ENCODE measurements around the gene GSTO2.

The GSTO2 gene

GRCh38 chr10:104277785-104278184, 8.8 kb downstream of the GSTO2 start:
- no peak for DNase-seq (ENCODE audit: low spot score)
- no peak for TF ChIP-seq CTCF (IDR thresholded peaks at IDR 0.05; ENCODE audit: borderline replicate concordance, control extremely low read depth, extremely low read depth, insufficient read depth, missing control alignments)
- in situ Hi-C loops (cut with MboI; ENCODE audit: low sequenced_read_pairs, unreplicated experiment) = no loop called here

- in situ Hi-C loops (cut with MboI; ENCODE audit: low sequenced_read_pairs, unreplicated experiment) = no loop called here
Observed at GRCh38 chr10:104279550-104280259, 10.7 kb downstream of the GSTO2 start.

GRCh38 chr10:104281694-104282093, 12.7 kb downstream of the GSTO2 start:
- no peak for DNase-seq (ENCODE audit: low spot score)
- in situ Hi-C loops (cut with MboI; ENCODE audit: low sequenced_read_pairs, unreplicated experiment) = no loop called here
- no peak for TF ChIP-seq CTCF (IDR thresholded peaks at IDR 0.05; ENCODE audit: borderline replicate concordance, control extremely low read depth, extremely low read depth, insufficient read depth, missing control alignments)

More at GRCh38 chr10:104279550-104280259, 10.7 kb downstream of the GSTO2 start:
- no peak for DNase-seq (ENCODE audit: low spot score)
- TF ChIP-seq CTCF (IDR thresholded peaks at IDR 0.05; ENCODE audit: borderline replicate concordance, control extremely low read depth, extremely low read depth, insufficient read depth, missing control alignments) = no peak

- no peak for TF ChIP-seq CTCF (IDR thresholded peaks at IDR 0.05; ENCODE audit: borderline replicate concordance, control extremely low read depth, extremely low read depth, insufficient read depth, missing control alignments)
- DNase-seq (ENCODE audit: low spot score) = no peak
- in situ Hi-C loops (cut with MboI; ENCODE audit: low sequenced_read_pairs, unreplicated experiment) = no loop called here
Observed at GRCh38 chr10:104284846-104285245, 15.9 kb downstream of the GSTO2 start.

- in situ Hi-C loops (cut with MboI; ENCODE audit: low sequenced_read_pairs, unreplicated experiment) = no loop called here
- TF ChIP-seq CTCF (IDR thresholded peaks at IDR 0.05; ENCODE audit: borderline replicate concordance, control extremely low read depth, extremely low read depth, insufficient read depth, missing control alignments) = no peak
- no peak for DNase-seq (ENCODE audit: low spot score)
Observed at GRCh38 chr10:104286939-104287338, 18.0 kb downstream of the GSTO2 start.

GRCh38 chr10:104288355-104288754, 19.4 kb downstream of the GSTO2 start:
- TF ChIP-seq CTCF (IDR thresholded peaks at IDR 0.05; ENCODE audit: borderline replicate concordance, control extremely low read depth, extremely low read depth, insufficient read depth, missing control alignments) = no peak
- no peak for DNase-seq (ENCODE audit: low spot score)
- in situ Hi-C loops (cut with MboI; ENCODE audit: low sequenced_read_pairs, unreplicated experiment) = no loop called here

Data from GM13976 (cell line).